H1 (cell line): Measurements from ENCODE around the gene RGS11. TPM values are rescaled to one million over a fixed set of nuclear protein-coding genes. Genes with fewer than 3 reads are reported as not detected.

Source experiments
- EZH2 ChIP-seq: fragments of 200-600 bp; sonication (generic); IDR thresholded peaks from 2 replicates; pipeline ENCODE4 v1.7.1; 2012; ENCODE audit warnings: low read depth, mild to moderate bottlenecking, moderate library complexity, low read length, inconsistent platforms; ENCODE audit not compliant: severe bottlenecking
- GTF2F1 ChIP-seq: IDR thresholded peaks from 2 replicates; pipeline ENCODE4 v1.6.1; 2012; ENCODE audit warnings: low read depth, low read length, improper control_type of control experiment, borderline replicate concordance
- NANOG ChIP-seq: IDR thresholded peaks from 2 replicates; pipeline ENCODE4 v1.6.1; 2011; ENCODE audit warnings: low read length, low read depth, mild to moderate bottlenecking, inconsistent platforms; ENCODE audit not compliant: insufficient read depth, poor library complexity, severe bottlenecking
- SIX5 ChIP-seq: IDR thresholded peaks from 2 replicates; pipeline ENCODE4 v1.6.1; 2011; ENCODE audit warnings: mild to moderate bottlenecking, low read depth, low read length
- polyA plus RNA-seq, 7 experiments: library from polyadenylated mRNA; depleted of rRNA in 3 of 7; stranded (reverse) in 5 of 7; unstranded in 2 of 7; fragments of >200 nt in 5 of 7; fragments of 200-250 nt in 2 of 7; gene quantifications; 1 replicate in 5 of 7; 2 replicates in 1 of 7; 4 replicates in 1 of 7; pipeline versions ENCODE4 v1.2.1 to v1.2.3, GENCODE V29; 2011 to 2013; ENCODE audit warnings: missing spikeins in 2 of 7, mixed read lengths in 2 of 7
- total RNA-seq: library from RNA; stranded (reverse); fragmentation: NEBNext Ultra II Directional; extraction: Animal tissue kit (Norgen Biotek cat#: 25700); gene quantifications from 2 replicates; pipeline ENCODE4 v1.2.1, GENCODE V29; 2021

The RGS11 gene
- total and polyA plus RNA-seq, 2 of the 8 experiments (the other 6 are each of a cell fraction or from before 2014, with no cell fraction given) = 0.84 to 1.2 TPM

- TF ChIP-seq GTF2F1 = no peak
- TF ChIP-seq NANOG = no peak
- TF ChIP-seq EZH2 = no peak
- TF ChIP-seq SIX5 = no peak
These were observed 9.7 kb upstream of the RGS11 start (continued) for GRCh38 chr16:285146-286055.
